ENCODE data around the gene FCER1G. TPM values are rescaled to one million over a fixed set of nuclear protein-coding genes. Genes with fewer than 3 reads are reported as not detected.

Gene FCER1G
- total and polyA plus RNA-seq, 9 of the 15 experiments (the other 6 are each of a cell fraction or from before 2014, with no cell fraction given) = 0.15 to 0.69 (median 0.31) TPM; not detected in 2

- TF ChIP-seq MAX (CRISPR knock-in tag; IDR thresholded peaks at IDR 0.05) = peak; percentile 67
- peak; percentile 19; the same call in 1 of the 2 replicates for TF ChIP-seq ZNF24 (IDR thresholded peaks at IDR 0.05)
- TF ChIP-seq DMBX1 (CRISPR knock-in tag; IDR thresholded peaks at IDR 0.05; ENCODE audit: borderline replicate concordance) = 0 out of 2 replicates have a peak, but pooled peaks have one; percentile 46
- peak; percentile 93 for TF ChIP-seq NR2C2 (CRISPR knock-in tag; IDR thresholded peaks at IDR 0.05)
- TF ChIP-seq NR2C2 (tag; IDR thresholded peaks at IDR 0.05) = peak; percentile 99
- peak; percentile 90; the same call in 1 of the 2 replicates for TF ChIP-seq TFAP4 (CRISPR knock-in tag; IDR thresholded peaks at IDR 0.05; ENCODE audit: borderline replicate concordance)
- peak; percentile 87 for TF ChIP-seq CTCFL (IDR thresholded peaks at IDR 0.05; ENCODE audit: borderline replicate concordance, insufficient read depth, low read depth, low read length, poor library complexity, severe bottlenecking)
- TF ChIP-seq ZNF175 (CRISPR knock-in tag; IDR thresholded peaks at IDR 0.05; ENCODE audit: low read depth) = peak; percentile 73; the same call in 1 of the 2 replicates
- peak; percentile 34 for TF ChIP-seq HNRNPLL (IDR thresholded peaks at IDR 0.05; ENCODE audit: low read depth, low read length, poor library complexity, severe bottlenecking)
- 0 out of 2 replicates have a peak, but pooled peaks have one; percentile 7 for TF ChIP-seq RUNX1 (IDR thresholded peaks at IDR 0.05; ENCODE audit: low read depth)
- TF ChIP-seq KDM5B (IDR thresholded peaks at IDR 0.05; ENCODE audit: insufficient replicate concordance, low read depth, low read length) = peak; percentile 94
- TF ChIP-seq POLR2H (tag; IDR thresholded peaks at IDR 0.05; ENCODE audit: low read depth) = peak; percentile 81
- TF ChIP-seq ZSCAN32 (CRISPR knock-in tag; IDR thresholded peaks at IDR 0.05) = no peak
- peak; percentile 89 for TF ChIP-seq CREM (IDR thresholded peaks at IDR 0.05; ENCODE audit: low read depth)
- peak; percentile 62; the same call in 1 of the 2 replicates for TF ChIP-seq ELF4 (CRISPR knock-in tag; IDR thresholded peaks at IDR 0.05)
- peak; percentile 85 for TF ChIP-seq PHF20 (IDR thresholded peaks at IDR 0.05; ENCODE audit: partially characterized antibody)
- TF ChIP-seq IRF2 (CRISPR knock-in tag; IDR thresholded peaks at IDR 0.05) = no peak
- TF ChIP-seq XRCC5 (IDR thresholded peaks at IDR 0.05; ENCODE audit: low read depth, low read length) = 0 out of 2 replicates have a peak, but pooled peaks have one; percentile 22
- no peak for TF ChIP-seq HMG20A (CRISPR knock-in tag; conservative IDR thresholded peaks at IDR 0.05)
- TF ChIP-seq SIX5 (IDR thresholded peaks at IDR 0.05; ENCODE audit: borderline replicate concordance in 1 of 2, insufficient read depth in 1 of 2, low read depth in 1 of 2, low read length in 2 of 2) = peak; percentile 82 to 88
- TF ChIP-seq TAF9B (IDR thresholded peaks at IDR 0.05; ENCODE audit: partially characterized antibody) = peak; percentile 98
- TF ChIP-seq MIER1 (IDR thresholded peaks at IDR 0.05; ENCODE audit: low read depth) = no peak
- TF ChIP-seq RBBP5 (IDR thresholded peaks at IDR 0.05; ENCODE audit: borderline replicate concordance, insufficient read depth, low read length, poor library complexity, severe bottlenecking) = peak; percentile 82
These were observed 13.0 kb upstream of the FCER1G start, which contains the start of gene NDUFS2 (continued) for GRCh38 chr1:161201836-161202712.
